DND-41 (cell line): Measurements from ENCODE around the gene CEP120.

ENCODE experiments used
- ATAC-seq: fragments of 200-7000 bp; cut with Tn5 transposase; 3 replicates; pipeline ENCODE4 v1.9.1; 2021; ENCODE audit warnings: low read depth; ENCODE audit not compliant: insufficient read depth
- DNase-seq: peaks from one replicate; pipeline ENCODE4 v3.0.0-alpha.2; 2020
- H2AFZ ChIP-seq: 2 replicates; pipeline ENCODE4 v1.6.0; 2012; ENCODE audit warnings: low read depth, low read length
- H3K27ac ChIP-seq: 2 replicates; pipeline ENCODE4 v1.5.1; 2012; ENCODE audit warnings: low read length, inconsistent platforms
- H3K27me3 ChIP-seq: fragments of 200-600 bp; sonication (generic); 2 replicates; pipeline ENCODE4 v1.6.0; 2012; ENCODE audit warnings: low read length, mild to moderate bottlenecking, inconsistent platforms; ENCODE audit not compliant: insufficient read depth, poor library complexity
- H3K36me3 ChIP-seq: 2 replicates; pipeline ENCODE4 v1.5.1; 2012; ENCODE audit warnings: low read length, inconsistent platforms; ENCODE audit not compliant: insufficient read depth
- H3K4me1 ChIP-seq: 2 replicates; pipeline ENCODE4 v1.5.1; 2012; ENCODE audit warnings: mild to moderate bottlenecking, low read length; ENCODE audit not compliant: insufficient read depth
- H3K4me2 ChIP-seq: 2 replicates; pipeline ENCODE4 v1.6.0; 2012; ENCODE audit warnings: mild to moderate bottlenecking, moderate library complexity, low read length, inconsistent platforms; ENCODE audit not compliant: insufficient read depth
- H3K4me3 ChIP-seq, 2 experiments: fragments of 200-600 bp in 1 of 2; shearing (Covaris generic) in 1 of 2; 2 replicates each; pipeline ENCODE4 v1.5.1; 2012 to 2016; ENCODE audit warnings: inconsistent platforms in 2 of 2, low read length in 2 of 2, mild to moderate bottlenecking in 2 of 2, low read depth in 1 of 2, moderate library complexity in 1 of 2
- H3K79me2 ChIP-seq: 2 replicates; pipeline ENCODE4 v1.6.0; 2012; ENCODE audit warnings: low read length, inconsistent platforms; ENCODE audit not compliant: insufficient read depth
- H3K9ac ChIP-seq: 2 replicates; pipeline ENCODE4 v1.6.0; 2012; ENCODE audit warnings: low read depth, mild to moderate bottlenecking, inconsistent platforms, low read length, moderate library complexity
- H3K9me3 ChIP-seq: 2 replicates; pipeline ENCODE4 v1.5.1; 2012; ENCODE audit warnings: low read length, moderate library complexity, mild to moderate bottlenecking, inconsistent platforms; ENCODE audit not compliant: insufficient read depth, severe bottlenecking
- H4K20me1 ChIP-seq: 2 replicates; pipeline ENCODE4 v1.6.0; 2012; ENCODE audit warnings: low read length; ENCODE audit not compliant: insufficient read depth
- CTCF ChIP-seq: IDR thresholded peaks from 2 replicates; pipeline ENCODE4 v1.5.1; 2012; ENCODE audit warnings: borderline replicate concordance, low read length, moderate library complexity, mild to moderate bottlenecking; ENCODE audit not compliant: poor library complexity, severe bottlenecking; ENCODE audit errors: extremely low read depth
- EZH2 ChIP-seq: IDR thresholded peaks from 3 replicates; pipeline ENCODE4 v1.6.1; 2012; ENCODE audit warnings: borderline replicate concordance, low read depth, mild to moderate bottlenecking, moderate library complexity, low read length, inconsistent platforms; ENCODE audit not compliant: severe bottlenecking

CEP120 gene

DNA sequence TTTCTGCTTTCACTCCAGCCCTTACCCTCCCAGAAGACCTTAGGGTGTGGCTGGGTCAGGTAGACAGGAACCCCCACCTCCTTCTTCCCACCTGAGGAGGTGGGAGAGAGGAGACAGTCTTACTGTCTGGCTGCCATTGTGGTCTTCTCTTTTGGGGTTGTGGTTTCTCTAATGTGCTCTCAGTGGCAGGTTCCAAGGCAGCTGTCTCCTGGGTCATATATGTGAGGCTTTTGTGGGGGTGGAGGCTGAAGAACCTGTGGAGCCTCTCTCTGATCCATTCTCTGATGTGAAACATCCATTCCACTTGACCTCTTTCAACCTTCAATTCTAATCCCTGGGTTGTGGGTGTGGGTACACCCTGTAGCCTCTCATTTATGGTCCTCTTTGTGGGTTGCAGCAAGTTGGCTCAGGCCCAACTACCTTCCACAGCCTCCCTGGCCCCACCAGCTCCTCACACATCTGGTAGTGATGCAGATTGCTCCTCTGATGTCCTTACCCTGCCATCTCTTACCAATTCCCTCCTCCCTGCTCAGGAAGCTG is 118.4 kb downstream of the CEP120 start:
- Histone ChIP-seq H3K36me3 (no peaks in the 10 kb centered on the region), H3K27me3 (no peaks in the 10 kb centered on the region), H3K9me3 (no peaks in the 10 kb centered on the region), H3K9ac (no peak overlapping the region), H3K4me3 (no peak overlapping the region), H3K4me2 (no peak overlapping the region), H4K20me1 (no peaks in the 10 kb centered on the region), H2AFZ (no peak overlapping the region), H3K27ac (no peak overlapping the region), H3K79me2 (no peaks in the 10 kb centered on the region), H3K4me1 (no peaks in the 10 kb centered on the region)
- no peak for DNase-seq
- TF ChIP-seq EZH2 (no peak), CTCF (no peak)
- no peak; the same call in 2 of the 3 replicates for ATAC-seq

GRCh38 chr5:123303802-123304201 is 119.4 kb downstream of the CEP120 start:
- H2AFZ ChIP-seq: no peak overlapping the region
- no peaks in the 10 kb centered on the region for H3K4me1 ChIP-seq
- H3K36me3 ChIP-seq: no peaks in the 10 kb centered on the region
- DNase-seq: no peak
- no peaks in the 10 kb centered on the region for H3K27me3 ChIP-seq
- H3K79me2 ChIP-seq: no peaks in the 10 kb centered on the region
- no peak overlapping the region for H3K4me2 ChIP-seq
- no peak overlapping the region for H3K27ac ChIP-seq
- H3K9me3 ChIP-seq: no peaks in the 10 kb centered on the region
- no peaks in the 10 kb centered on the region for H4K20me1 ChIP-seq
- ATAC-seq: no peak
- no peak overlapping the region for H3K4me3 ChIP-seq
- no peak overlapping the region for H3K9ac ChIP-seq
- TF ChIP-seq EZH2 (no peak), CTCF (no peak)

DNA sequence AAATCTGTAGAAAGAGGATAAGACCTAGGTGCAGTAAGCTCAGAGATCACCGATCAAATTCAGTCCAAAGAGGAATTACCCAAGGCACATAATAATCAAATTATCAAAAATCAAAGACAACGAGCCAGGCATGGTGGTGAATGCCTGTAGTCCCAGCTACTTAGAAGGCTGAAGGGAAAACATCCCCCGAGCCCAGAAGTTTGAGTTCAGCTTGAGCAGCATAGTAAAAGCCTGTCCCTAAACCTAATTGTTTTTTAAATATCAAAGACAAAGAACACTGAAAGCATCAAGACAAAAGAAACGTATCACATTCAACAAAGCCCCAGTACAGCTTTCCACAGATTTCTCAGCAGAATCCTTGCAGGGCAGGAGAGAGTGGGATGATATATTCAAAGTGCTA is 122.9 kb downstream of the CEP120 start:
- Histone ChIP-seq H3K9ac (no peak overlapping the region), H3K9me3 (no peaks in the 10 kb centered on the region), H3K4me1 (no peaks in the 10 kb centered on the region), H3K79me2 (no peaks in the 10 kb centered on the region), H3K4me3 (no peak overlapping the region), H3K27me3 (no peaks in the 10 kb centered on the region), H3K27ac (no peak overlapping the region), H2AFZ (no peak overlapping the region), H4K20me1 (no peaks in the 10 kb centered on the region), H3K36me3 (no peaks in the 10 kb centered on the region), H3K4me2 (no peak overlapping the region)
- no peak for TF ChIP-seq CTCF
- no peak for TF ChIP-seq EZH2
- DNase-seq: no peak
- ATAC-seq: no peak

DNA sequence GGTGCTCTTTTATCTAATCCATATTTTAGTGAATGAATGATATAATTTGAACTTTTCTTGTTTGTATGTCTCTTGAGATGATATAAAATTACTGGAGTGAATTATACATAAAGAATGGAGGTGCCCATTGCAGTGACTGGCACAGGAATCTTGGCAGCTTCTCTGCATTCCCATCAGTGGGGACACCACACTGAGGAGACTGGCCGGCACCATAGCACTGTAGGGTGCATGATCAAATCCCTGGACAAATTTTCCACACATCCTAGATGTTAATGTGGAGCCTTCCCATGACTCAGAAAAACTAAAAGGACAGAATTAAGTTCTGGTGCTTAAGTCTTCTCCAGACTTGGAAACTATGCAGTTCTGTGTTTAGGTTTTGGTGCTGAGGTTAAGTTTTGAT is 124.1 kb downstream of the CEP120 start:
- H4K20me1 ChIP-seq: no peaks in the 10 kb centered on the region
- DNase-seq (no peak), ATAC-seq (no peak)
- no peak overlapping the region for H3K4me3 ChIP-seq
- no peak overlapping the region for H3K9ac ChIP-seq
- H3K4me1 ChIP-seq: no peaks in the 10 kb centered on the region
- TF ChIP-seq EZH2 (no peak), CTCF (no peak)
- H3K4me2 ChIP-seq: no peak overlapping the region
- H3K79me2 ChIP-seq: no peaks in the 10 kb centered on the region
- no peaks in the 10 kb centered on the region for H3K27me3 ChIP-seq
- no peaks in the 10 kb centered on the region for H3K36me3 ChIP-seq
- no peaks in the 10 kb centered on the region for H3K9me3 ChIP-seq
- no peak overlapping the region for H3K27ac ChIP-seq
- H2AFZ ChIP-seq: no peak overlapping the region
